ENCODE results near the gene GNA14. TPM values are rescaled to one million over a fixed set of nuclear protein-coding genes. Genes with fewer than 3 reads are reported as not detected.

The GNA14 gene
- total RNA-seq, 1 experiment from 2014 or later = 0.25 TPM

GRCh38 chr9:77659926-77660325 lies 11.8 kb upstream of the GNA14 start (continued):
- no peak for TF ChIP-seq CBX3 (IDR thresholded peaks at IDR 0.05; ENCODE audit: low read depth)

- H3K27me3 ChIP-seq (ENCODE audit: insufficient read depth, low read length) = no peaks in the 10 kb centered on the region
- H4K20me1 ChIP-seq (ENCODE audit: insufficient read depth) = no peaks in the 10 kb centered on the region
- no peak overlapping the region for H3K9ac ChIP-seq (ENCODE audit: low read length)
- no peaks in the 10 kb centered on the region for H3K36me3 ChIP-seq (ENCODE audit: control insufficient read depth in 1 of 2, insufficient read depth in 2 of 2, low read length in 2 of 2)
- H3K4me1 ChIP-seq (ENCODE audit: control insufficient read depth in 1 of 2, insufficient read depth in 2 of 2, low read length in 2 of 2) = no peaks in the 10 kb centered on the region
- intact Hi-C loops (cut with micrococcal nuclease) = no loop called here
- H3K79me2 ChIP-seq (ENCODE audit: insufficient read depth, low read length) = no peaks in the 10 kb centered on the region
- no peak overlapping the region for H3K27ac ChIP-seq (ENCODE audit: low read depth, low read length)
- no peaks in the 10 kb centered on the region for H3K9me2 ChIP-seq (ENCODE audit: insufficient read depth)
- no peak overlapping the region for H2AFZ ChIP-seq (ENCODE audit: low read depth, low read length, poor library complexity, severe bottlenecking)
- ChIA-PET POLR2A (no interaction called here), RAD21 (ENCODE audit: low non-redundant PET in 1 of 2, low total read pairs in 2 of 2, uncharacterized antibody in 2 of 2, unreplicated experiment in 2 of 2) (no interaction called here), CTCF (no interaction called here)
- H3K4me2 ChIP-seq (ENCODE audit: low read length) = no peak overlapping the region
- DNase-seq (ENCODE audit: low read depth, low spot score) (no peak), ATAC-seq (no peak)
- no peak overlapping the region for H3K4me3 ChIP-seq (replicated peaks in 1 of 2; ENCODE audit: low read depth in 1 of 2, low read length in 2 of 2)
- no peaks in the 10 kb centered on the region for H3K9me3 ChIP-seq (ENCODE audit: control insufficient read depth in 1 of 2, insufficient read depth in 1 of 2, low read depth in 1 of 2, low read length in 2 of 2)
- no TSS peak for BruUV-seq (replicated peaks)
- no peak for TF ChIP-seq REST (IDR thresholded peaks at IDR 0.05; ENCODE audit: low read depth)
- no peak for TF ChIP-seq SP1 (IDR thresholded peaks at IDR 0.05; ENCODE audit: low read depth)
- TF ChIP-seq POLR2AphosphoS5 (IDR thresholded peaks at IDR 0.05; ENCODE audit: low read depth, low read length) = no peak
- no peak for TF ChIP-seq TCF7L2 (IDR thresholded peaks at IDR 0.05; ENCODE audit: borderline replicate concordance, extremely low read depth, insufficient read depth, insufficient read length)
- TF ChIP-seq ZFX (IDR thresholded peaks at IDR 0.05) = no peak
- TF ChIP-seq ATF3 (IDR thresholded peaks at IDR 0.05) = no peak
- no peak for TF ChIP-seq ZBTB33 (IDR thresholded peaks at IDR 0.05; ENCODE audit: extremely low read depth, insufficient replicate concordance, low read length)
- TF ChIP-seq POLR2A (IDR thresholded peaks at IDR 0.05; ENCODE audit: borderline replicate concordance, extremely low read depth, insufficient read depth, insufficient read length) = no peak
- no peak for TF ChIP-seq CEBPB (IDR thresholded peaks at IDR 0.05; ENCODE audit: low read depth)
These were observed 3.1 kb upstream of the GNA14 start for GRCh38 chr9:77651203-77651602.
